ENCODE data around the gene COX10.
"Not testable (repeated sequence)": the region's sequence is repeated elsewhere in the genome, so short reads cannot be mapped to it uniquely, and the experiment has no call there.

The COX10 gene

GRCh38 chr17:14168582-14168981, 99.3 kb downstream of the COX10 start:
- in situ Hi-C loops (cut with MboI; ENCODE audit: low sequenced_read_pairs): no loop called here

GRCh38 chr17:14169287-14169686, 100.0 kb downstream of the COX10 start:
- in situ Hi-C loops (cut with MboI; ENCODE audit: low sequenced_read_pairs): no loop called here

- in situ Hi-C loops (cut with MboI; ENCODE audit: low sequenced_read_pairs): no loop called here
These were observed 100.6 kb downstream of the COX10 start for GRCh38 chr17:14169901-14170300.

- in situ Hi-C loops (cut with MboI; ENCODE audit: low sequenced_read_pairs): not testable (repeated sequence)
These were observed 107.7 kb downstream of the COX10 start for GRCh38 chr17:14176989-14177388.

GRCh38 chr17:14177801-14178200, 108.5 kb downstream of the COX10 start:
- in situ Hi-C loops (cut with MboI; ENCODE audit: low sequenced_read_pairs): not testable (repeated sequence)

- in situ Hi-C loops (cut with MboI; ENCODE audit: low sequenced_read_pairs): not testable (repeated sequence)
These were observed 110.6 kb downstream of the COX10 start for GRCh38 chr17:14179951-14180350.

- in situ Hi-C loops (cut with MboI; ENCODE audit: low sequenced_read_pairs): not testable (repeated sequence)
These were observed 112.8 kb downstream of the COX10 start for GRCh38 chr17:14182084-14182483.

- in situ Hi-C loops (cut with MboI; ENCODE audit: low sequenced_read_pairs): not testable (repeated sequence)
These were observed 115.2 kb downstream of the COX10 start for GRCh38 chr17:14184536-14184935.

- in situ Hi-C loops (cut with MboI; ENCODE audit: low sequenced_read_pairs): not testable (repeated sequence)
These were observed 117.1 kb downstream of the COX10 start for GRCh38 chr17:14186443-14186842.

- in situ Hi-C loops (cut with MboI; ENCODE audit: low sequenced_read_pairs): not testable (repeated sequence)
These were observed 121.5 kb downstream of the COX10 start for GRCh38 chr17:14190774-14191173.

- in situ Hi-C loops (cut with MboI; ENCODE audit: low sequenced_read_pairs): not testable (repeated sequence)
These were observed 122.2 kb downstream of the COX10 start for GRCh38 chr17:14191469-14191868.

GRCh38 chr17:14192039-14192438, 122.7 kb downstream of the COX10 start:
- in situ Hi-C loops (cut with MboI; ENCODE audit: low sequenced_read_pairs): not testable (repeated sequence)

GRCh38 chr17:14192636-14193344, 123.5 kb downstream of the COX10 start:
- in situ Hi-C loops (cut with MboI; ENCODE audit: low sequenced_read_pairs): not testable (repeated sequence)

GRCh38 chr17:14196377-14196997, 127.2 kb downstream of the COX10 start:
- in situ Hi-C loops (cut with MboI; ENCODE audit: low sequenced_read_pairs): no loop called here

- in situ Hi-C loops (cut with MboI; ENCODE audit: low sequenced_read_pairs): no loop called here
These were observed 127.8 kb downstream of the COX10 start for GRCh38 chr17:14197057-14197456.

- in situ Hi-C loops (cut with MboI; ENCODE audit: low sequenced_read_pairs): no loop called here
These were observed 128.3 kb downstream of the COX10 start for GRCh38 chr17:14197586-14197985.

- in situ Hi-C loops (cut with MboI; ENCODE audit: low sequenced_read_pairs): no loop called here
These were observed 128.7 kb downstream of the COX10 start for GRCh38 chr17:14198013-14198412.

GRCh38 chr17:14198575-14198974, 129.3 kb downstream of the COX10 start:
- in situ Hi-C loops (cut with MboI; ENCODE audit: low sequenced_read_pairs): no loop called here

- in situ Hi-C loops (cut with MboI; ENCODE audit: low sequenced_read_pairs): no loop called here
These were observed 130.3 kb downstream of the COX10 start for GRCh38 chr17:14199601-14200000.

- in situ Hi-C loops (cut with MboI; ENCODE audit: low sequenced_read_pairs): no loop called here
These were observed 131.1 kb downstream of the COX10 start for GRCh38 chr17:14200354-14200753.

- in situ Hi-C loops (cut with MboI; ENCODE audit: low sequenced_read_pairs): no loop called here
These were observed 132.0 kb downstream of the COX10 start for GRCh38 chr17:14201021-14201987.

Measured in HL-60/S4 (cell line).